Fibroblast of villous mesenchyme (primary cell): ENCODE results near the gene CTSK. TPM values are rescaled to one million over a fixed set of nuclear protein-coding genes. Genes with fewer than 3 reads are reported as not detected.

Source experiments
- DNase-seq: peaks from one replicate; pipeline ENCODE4 v3.0.0-alpha.2; 2010; ENCODE audit warnings: low read depth
- H3K4me3 ChIP-seq: 2 replicates; pipeline ENCODE4 v1.5.1; 2011; ENCODE audit warnings: low read depth, mild to moderate bottlenecking, low read length
- CTCF ChIP-seq: IDR thresholded peaks from 2 replicates; pipeline ENCODE4 v1.5.1; 2012; ENCODE audit warnings: low read depth, mild to moderate bottlenecking, low read length; ENCODE audit not compliant: insufficient read depth
- small RNA-seq: library from RNA; depleted of rRNA; stranded (forward); fragments of <200 nt; gene quantifications from one replicate; pipeline ENCODE3, GENCODE V24; 2012
- total RNA-seq: library from RNA; depleted of rRNA; stranded (reverse); fragments of >200 nt; gene quantifications from 2 replicates; pipeline ENCODE4 v1.2.3, GENCODE V29; 2012

The CTSK gene
- total RNA-seq, 1 donor = 139 TPM

DNA sequence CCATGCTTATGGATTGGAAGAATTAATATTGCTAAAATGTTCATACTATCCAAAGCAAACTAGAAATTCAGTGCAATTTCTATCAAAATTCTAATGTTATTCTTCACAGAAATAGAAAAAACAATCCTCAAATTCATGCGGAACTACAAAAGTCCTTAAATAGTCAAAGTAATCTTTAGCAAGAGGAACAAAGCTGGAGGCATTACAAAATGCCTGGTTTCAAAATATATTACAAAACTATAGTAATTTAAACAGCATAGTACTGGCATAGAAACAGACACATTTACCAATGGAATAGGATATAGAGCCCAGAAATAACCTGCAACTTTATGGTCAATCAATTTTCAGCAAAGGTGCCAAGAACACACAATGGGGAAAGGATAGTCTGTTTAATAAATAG, 46.3 kb downstream of the CTSK start:
- TF ChIP-seq CTCF = no peak
- DNase-seq = no peak
- H3K4me3 ChIP-seq = no peak overlapping the region

- no peak overlapping the region for H3K4me3 ChIP-seq
- DNase-seq = no peak
- no peak for TF ChIP-seq CTCF
These were observed 48.0 kb downstream of the CTSK start for GRCh38 chr1:150760013-150760412.

DNA sequence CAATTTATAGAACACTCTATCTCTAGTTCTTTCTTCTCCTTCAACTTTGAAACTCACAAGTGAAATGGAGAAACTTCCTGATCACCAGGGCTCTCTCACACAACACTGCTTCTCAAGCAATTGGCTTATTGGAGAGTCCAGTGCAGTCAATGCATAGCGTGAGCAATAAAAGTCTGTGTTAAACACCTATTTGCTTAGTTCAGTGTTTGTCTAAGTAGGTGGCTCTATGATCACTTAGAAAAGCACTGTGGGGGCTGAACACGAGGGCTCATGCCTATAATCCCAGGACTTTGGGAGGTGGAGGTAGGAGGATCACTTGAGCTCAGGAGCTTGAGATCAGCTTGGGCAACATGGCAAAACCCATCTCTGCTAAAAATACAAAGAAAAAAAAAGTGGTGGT, 54.6 kb downstream of the CTSK start:
- H3K4me3 ChIP-seq = no peak overlapping the region
- TF ChIP-seq CTCF = no peak

DNA sequence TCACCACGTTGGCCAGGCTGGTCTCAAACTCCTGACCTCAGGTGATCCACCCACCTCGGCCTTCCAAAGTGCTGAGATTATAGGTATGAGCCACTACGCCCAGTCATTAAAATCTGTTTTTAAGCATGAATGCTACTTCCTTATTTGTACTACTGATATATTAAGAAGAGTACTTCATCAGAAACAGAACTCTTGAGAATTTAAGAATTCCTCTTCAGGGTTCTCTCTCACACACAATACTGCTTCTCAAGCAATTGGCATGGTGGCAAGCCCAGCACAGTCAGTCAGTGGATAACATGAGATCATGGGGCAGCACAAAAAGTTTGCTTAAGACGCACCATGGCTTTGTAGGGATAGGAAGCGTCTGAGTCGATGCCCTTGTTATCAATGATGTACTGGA, 56.6 kb downstream of the CTSK start:
- TF ChIP-seq CTCF = no peak
- no peak for DNase-seq
- H3K4me3 ChIP-seq = no peak overlapping the region

More for the DNA sequence above, 54.6 kb downstream of the CTSK start:
- no peak for DNase-seq

DNA sequence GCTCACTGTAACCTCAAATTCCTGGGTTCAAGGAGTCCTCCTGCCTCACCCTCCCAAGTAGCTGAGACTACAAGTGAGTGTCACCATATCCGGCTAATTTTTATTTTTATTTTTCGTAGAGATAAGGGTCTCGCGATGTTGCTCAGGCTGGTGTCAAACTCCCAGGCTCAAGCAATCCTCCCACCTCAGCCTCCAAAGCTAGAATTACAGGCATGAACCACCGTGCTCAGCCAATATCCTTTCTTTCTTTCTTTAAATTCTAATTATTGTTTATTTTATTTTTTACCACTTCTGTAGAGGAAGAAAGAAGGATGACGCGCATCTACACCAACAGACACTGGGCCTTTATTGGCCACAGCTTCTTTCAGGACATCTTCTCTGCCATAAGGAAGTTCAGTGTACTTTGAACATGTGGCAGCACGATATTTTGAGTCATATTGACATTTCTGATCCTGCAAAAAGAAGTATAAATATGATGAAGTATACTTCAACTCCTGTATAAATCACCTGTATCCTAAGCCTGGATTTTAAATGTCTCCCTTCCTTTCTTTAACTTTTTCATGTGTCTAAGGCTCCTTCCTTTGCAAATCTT, 58.2 kb downstream of the CTSK start:
- no peak for TF ChIP-seq CTCF
- no peak overlapping the region for H3K4me3 ChIP-seq
- no peak for DNase-seq

GRCh38 chr1:150748878-150749719, 59.0 kb downstream of the CTSK start:
- H3K4me3 ChIP-seq = no peak overlapping the region
- no peak for TF ChIP-seq CTCF
- DNase-seq = no peak

Small RNAs within 50 kb of the gene (small RNA-seq; reads per million reads assigned to genes)
- gene RNU6-1309P = not detected

Other genes with a start within 250 kb of the CTSK start
- gene MCL1, start 228.7 kb downstream of the CTSK start, total RNA-seq = 218 and 272 TPM in 2 replicates
- gene ENSA, start 178.6 kb downstream of the CTSK start, total RNA-seq = 76.3 and 78.6 TPM in 2 replicates
- gene GOLPH3L, start 111.1 kb downstream of the CTSK start, total RNA-seq = 9.3 and 17.7 TPM in 2 replicates
- 0.43 and 1.3 TPM in 2 replicates for gene HORMAD1, start 87.4 kb downstream of the CTSK start, total RNA-seq
- 4.7 and 7.4 TPM in 2 replicates for gene CTSS, start 42.5 kb downstream of the CTSK start, total RNA-seq
- gene ARNT, start 68.3 kb upstream of the CTSK start, total RNA-seq = 44.1 and 46.6 TPM in 2 replicates
- gene CTXND2, start 78.9 kb upstream of the CTSK start, total RNA-seq = not detected in 2 replicates
- gene SETDB1, start 118.1 kb upstream of the CTSK start, total RNA-seq = 26.1 and 34.1 TPM in 2 replicates
- gene CERS2, start 166.6 kb upstream of the CTSK start, total RNA-seq = 89.9 and 142 TPM in 2 replicates
- gene ANXA9, start 174.0 kb upstream of the CTSK start, total RNA-seq = 0.32 and 0.86 TPM in 2 replicates
- 10.8 and 11.0 TPM in 2 replicates for gene MINDY1, start 198.6 kb upstream of the CTSK start, total RNA-seq
- 9.7 and 12.1 TPM in 2 replicates for gene PRUNE1, start 200.2 kb upstream of the CTSK start, total RNA-seq
- gene BNIPL, start 228.3 kb upstream of the CTSK start, total RNA-seq = under 0.01 TPM in 2 replicates
- gene C1orf56, start 239.5 kb upstream of the CTSK start, total RNA-seq = 2.6 and 3.0 TPM in 2 replicates